Stimulated activated CD4-positive, alpha-beta T cell treated with anti-CD3 and anti-CD28 coated beads, Interleukin-15, amount 100 ng/mL, for 48 hours (primary cell): ENCODE data around the gene PTPRD.

ENCODE experiments used
- DNase-seq, 2 donors: peaks; one replicate each; pipeline ENCODE4 v3.0.0-alpha.2; 2020; ENCODE audit warnings: low read depth in 2 of 2

PTPRD gene

GRCh38 chr9:8831568-8831967 is 1781.2 kb downstream of the PTPRD start:
- no peak for DNase-seq

GRCh38 chr9:8826281-8826680 is 1786.5 kb downstream of the PTPRD start:
- DNase-seq, result no peak

DNA sequence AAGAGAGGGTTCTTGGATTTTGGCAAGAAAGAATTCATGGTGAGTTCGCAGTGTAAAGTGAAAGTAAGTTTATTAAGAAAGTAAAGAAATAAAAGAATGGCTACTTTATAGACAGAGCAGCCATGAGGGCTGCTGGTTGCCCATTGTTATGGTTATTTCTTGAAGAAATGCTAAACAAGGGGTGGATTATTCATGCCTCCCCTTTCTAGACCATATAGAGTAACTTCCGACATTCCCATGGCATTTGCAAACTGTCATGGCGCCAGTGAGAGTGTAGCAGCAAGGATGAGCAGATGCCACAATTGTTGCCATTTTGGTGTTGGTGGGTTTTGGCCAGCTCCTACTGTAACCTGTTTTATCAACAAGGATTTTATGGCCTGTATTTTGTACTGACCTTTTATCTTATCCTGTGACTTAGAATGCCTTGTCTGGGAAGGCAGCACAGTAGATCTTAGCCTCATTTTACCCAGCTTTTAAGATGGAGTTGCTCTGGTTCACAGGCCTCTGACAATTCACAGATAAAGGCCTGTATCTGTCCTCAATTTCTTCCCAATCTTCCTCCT is 1787.1 kb downstream of the PTPRD start:
- DNase-seq, result no peak

DNA sequence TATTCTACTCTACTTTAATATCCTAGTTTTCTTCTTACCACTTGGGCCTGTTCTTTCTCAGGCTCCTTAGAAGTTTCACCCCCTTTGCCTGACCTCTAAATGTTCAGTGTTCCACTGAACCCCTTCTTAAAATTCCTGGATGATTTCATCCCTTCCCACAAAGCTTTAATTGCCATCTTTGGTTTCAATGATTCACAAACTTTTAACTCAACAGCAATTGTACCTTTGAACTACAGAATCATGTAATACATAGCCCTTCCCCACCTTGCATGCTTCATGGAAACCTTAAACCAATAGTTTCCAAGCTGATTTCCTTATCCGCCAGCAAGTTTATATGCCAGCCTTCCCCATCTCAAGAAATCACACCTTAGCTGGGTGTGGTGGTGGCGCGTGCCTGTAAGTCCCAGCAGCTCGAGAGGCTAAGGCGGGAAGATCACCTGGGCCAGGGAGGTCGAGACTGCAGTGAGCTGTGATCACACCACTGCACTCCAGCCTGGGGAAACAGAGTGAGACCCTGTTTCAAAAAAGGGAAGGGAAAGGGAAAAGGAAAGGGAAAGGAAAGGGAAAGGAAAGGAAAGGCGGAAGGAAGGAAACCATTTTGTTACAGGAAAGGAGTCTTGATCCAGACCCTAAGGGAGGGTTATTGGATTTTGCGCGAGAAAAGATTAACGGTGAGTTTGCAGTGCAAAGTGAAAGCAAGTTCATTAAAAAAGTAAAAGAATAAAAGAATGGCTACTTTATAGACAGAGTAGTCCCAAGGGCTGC is 1789.5 kb downstream of the PTPRD start:
- no peak for DNase-seq

DNA sequence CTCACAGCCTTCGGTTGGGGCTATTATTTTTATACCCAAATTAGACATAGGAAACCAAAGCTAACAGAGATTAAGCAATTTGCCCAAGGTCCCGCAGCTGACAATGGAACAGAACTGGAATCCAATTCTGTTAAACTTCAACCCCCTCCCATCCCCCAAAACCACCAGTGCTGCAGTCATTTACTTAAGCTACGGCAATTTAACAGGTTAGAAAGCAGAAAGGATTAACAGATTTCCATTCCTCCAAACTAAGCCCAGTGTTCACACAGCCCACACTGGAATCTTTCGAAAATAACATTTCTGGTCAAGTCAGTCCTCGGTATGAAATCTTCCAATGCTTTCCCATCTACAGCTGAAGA is 1790.2 kb downstream of the PTPRD start:
- DNase-seq, result no peak

GRCh38 chr9:8821910-8822666 is 1790.7 kb downstream of the PTPRD start:
- DNase-seq, result no peak

- DNase-seq, result no peak
These were observed 1795.5 kb downstream of the PTPRD start for GRCh38 chr9:8817335-8817734.

DNA sequence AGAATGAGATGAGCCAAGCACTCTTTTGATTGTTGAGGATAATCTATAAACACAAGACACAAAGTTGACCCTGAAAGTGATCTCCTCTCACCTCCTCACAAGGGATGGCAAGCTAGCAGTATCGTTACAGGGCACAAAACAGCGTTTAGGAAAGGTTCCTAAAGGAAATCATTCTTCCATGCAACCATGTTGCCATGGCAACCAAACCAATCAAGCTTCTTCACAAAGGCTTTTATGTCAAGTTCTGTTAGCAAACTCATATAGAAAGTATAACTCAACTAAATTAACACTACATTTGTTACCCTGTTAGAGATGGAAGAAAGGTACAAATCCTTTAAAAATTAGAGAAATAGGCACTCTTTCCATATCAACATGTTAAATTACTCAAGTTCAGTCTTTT is 1796.4 kb downstream of the PTPRD start:
- DNase-seq, result no peak

DNA sequence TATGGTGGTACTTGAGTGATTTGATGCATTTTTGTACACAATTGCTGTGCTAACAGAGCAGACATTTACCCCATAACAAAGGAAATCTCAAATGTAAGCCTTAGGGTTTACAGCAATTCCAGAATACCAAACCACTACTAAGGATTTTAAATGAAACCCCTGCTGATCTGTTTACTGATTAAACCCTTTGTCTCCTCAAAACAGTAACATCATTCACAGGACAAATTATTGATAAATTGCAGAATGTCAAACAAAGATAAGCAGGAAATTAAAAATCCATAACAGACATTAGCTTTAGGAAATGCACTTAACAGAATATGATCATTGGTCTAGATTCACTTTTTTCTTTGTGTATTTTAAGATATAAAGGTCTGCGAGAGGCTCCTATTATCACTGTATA is 1796.9 kb downstream of the PTPRD start:
- DNase-seq, result no peak

GRCh38 chr9:8815219-8815618 is 1797.6 kb downstream of the PTPRD start:
- DNase-seq, result no peak

DNA sequence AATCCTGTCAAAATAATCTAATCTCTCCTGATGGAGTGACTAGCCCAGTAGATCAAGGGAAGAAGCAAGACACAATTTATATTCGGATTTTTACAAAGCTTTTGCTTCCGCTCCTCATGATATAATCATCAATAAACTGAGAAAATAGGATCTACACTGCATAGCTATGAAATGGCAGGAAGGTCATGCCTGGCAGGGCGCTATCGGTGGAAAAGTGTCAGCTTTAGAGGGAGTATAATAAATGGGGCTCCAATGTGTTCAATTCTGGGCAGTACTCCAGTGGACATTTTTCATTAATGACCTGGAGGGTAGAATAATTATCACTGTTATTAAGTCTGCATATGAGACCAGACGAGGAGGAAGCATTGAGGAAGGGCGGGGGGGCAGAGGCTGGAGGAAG is 1799.9 kb downstream of the PTPRD start:
- no peak for DNase-seq

- no peak for DNase-seq
These were observed 1803.1 kb downstream of the PTPRD start for GRCh38 chr9:8809741-8810140.

- DNase-seq, result no peak
These were observed 1806.7 kb downstream of the PTPRD start for GRCh38 chr9:8806150-8806549.

- DNase-seq, result no peak
These were observed 1808.2 kb downstream of the PTPRD start for GRCh38 chr9:8804613-8805012.

- no peak for DNase-seq
These were observed 1810.6 kb downstream of the PTPRD start for GRCh38 chr9:8802242-8802641.

DNA sequence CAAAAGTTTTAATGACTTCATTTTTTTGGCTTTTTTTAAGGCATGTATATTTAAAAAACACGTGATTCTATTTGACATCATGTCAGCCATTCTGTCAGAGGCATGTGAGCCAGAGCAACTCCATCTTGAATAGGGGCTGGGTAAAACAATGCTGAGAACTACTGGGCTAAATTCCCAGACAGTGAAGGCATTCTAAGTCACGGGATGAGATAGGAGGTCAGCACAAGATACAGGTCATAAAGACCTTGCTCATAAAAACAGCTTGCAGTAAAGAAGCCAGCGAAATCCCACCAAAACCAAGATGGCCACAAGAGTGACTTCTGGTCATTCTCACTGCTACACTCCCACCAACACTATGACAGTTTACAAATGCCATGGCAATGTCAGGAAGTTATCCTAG is 1812.6 kb downstream of the PTPRD start:
- DNase-seq, result no peak

DNA sequence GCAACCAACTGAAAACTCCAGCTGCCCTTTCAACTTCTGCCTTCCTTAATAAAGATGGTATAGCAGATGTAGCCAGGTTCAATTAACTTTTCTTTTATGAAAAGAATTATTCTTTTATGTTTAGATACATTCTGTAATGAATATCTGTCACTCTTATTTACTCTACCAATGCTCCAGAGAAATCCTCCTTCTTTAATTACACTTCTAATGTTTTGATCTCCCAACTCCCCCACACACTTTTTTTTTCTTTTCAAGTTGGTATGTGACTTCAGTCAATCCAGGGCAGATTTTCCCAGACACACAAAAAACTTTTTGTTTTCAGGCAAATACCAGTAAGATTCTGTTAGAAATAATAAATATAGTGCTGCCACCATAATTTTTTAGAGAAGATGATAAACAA is 1813.2 kb downstream of the PTPRD start:
- DNase-seq, result no peak

DNA sequence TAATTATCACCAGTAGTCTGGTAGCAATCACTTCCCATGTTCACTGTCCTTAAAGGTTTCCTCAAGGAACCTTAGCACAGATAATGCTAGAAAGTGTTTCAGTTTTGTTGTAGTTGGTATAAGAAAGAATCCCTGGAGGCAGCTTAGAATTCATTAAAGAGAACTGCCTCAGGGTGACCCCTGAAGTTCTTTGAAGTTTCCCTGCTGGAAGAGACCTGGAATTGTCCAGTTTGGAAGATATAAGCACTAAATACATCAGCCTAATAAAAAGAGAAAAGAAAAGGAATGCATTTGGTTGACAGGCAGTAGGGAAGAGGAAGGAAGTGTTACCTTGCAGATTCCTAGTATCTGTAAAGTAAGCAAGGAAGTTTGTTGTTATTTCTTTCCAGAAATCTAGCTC is 1813.6 kb downstream of the PTPRD start:
- no peak for DNase-seq

- no peak for DNase-seq
These were observed 1828.0 kb downstream of the PTPRD start for GRCh38 chr9:8784838-8785237.

- DNase-seq, result no peak
These were observed 1828.9 kb downstream of the PTPRD start for GRCh38 chr9:8783941-8784340.

DNA sequence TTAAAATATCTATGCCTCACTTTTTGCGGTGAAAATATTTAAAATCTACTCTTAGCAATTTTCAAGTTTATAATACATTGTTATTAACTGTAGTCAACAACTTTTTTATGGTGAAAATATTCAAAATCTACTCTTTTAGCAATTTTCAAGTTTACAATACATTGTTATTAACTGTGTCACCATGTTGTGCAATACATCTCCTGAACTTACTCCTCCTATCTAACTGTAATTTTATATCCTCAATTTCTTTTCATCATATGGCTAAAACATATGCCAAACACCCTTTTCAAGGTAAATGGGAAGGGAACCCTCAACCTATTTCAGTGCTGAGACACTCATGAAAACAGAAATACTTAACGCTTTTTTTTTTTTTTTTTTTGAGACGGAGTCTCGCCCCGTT is 1830.6 kb downstream of the PTPRD start:
- no peak for DNase-seq

DNA sequence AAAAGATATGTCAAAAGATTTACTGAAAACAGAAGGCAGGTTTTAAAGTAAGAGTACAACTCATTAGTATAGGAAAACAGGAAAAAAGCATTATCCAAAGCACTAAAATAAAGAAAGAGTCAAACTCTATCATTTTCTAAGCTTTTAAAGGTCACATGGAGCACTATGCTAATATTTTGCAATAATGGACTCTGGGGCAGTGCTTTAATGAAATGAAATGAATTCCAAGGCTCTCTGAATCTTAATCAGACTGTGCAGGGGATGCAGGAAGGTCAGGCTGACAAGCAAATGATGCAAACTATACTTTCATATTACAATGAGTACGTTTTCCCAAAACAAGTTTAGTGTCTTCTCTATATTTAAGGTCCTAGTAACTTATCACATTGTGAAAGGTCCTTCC is 1831.3 kb downstream of the PTPRD start:
- DNase-seq, result no peak

GRCh38 chr9:8780386-8780785 is 1832.4 kb downstream of the PTPRD start:
- DNase-seq, result no peak
